Mucosa of descending colon (tissue), 3 donors: ENCODE data around the gene KCNC2. TPM values are rescaled to one million over a fixed set of nuclear protein-coding genes. Genes with fewer than 3 reads are reported as not detected.

Experiments
- ATAC-seq: fragments of 200-7000 bp; cut with Tn5 transposase; one replicate; pipeline ENCODE4 v1.9.1; 2020; ENCODE audit warnings: mild to moderate bottlenecking, moderate library complexity
- DNase-seq, 3 donors: peaks; one replicate each; pipeline ENCODE4 v3.0.0-alpha.2; 2020
- H3K36me3 ChIP-seq: fragments of 200-600 bp; one replicate; pipeline ENCODE4 v1.8.0; 2021; ENCODE audit warnings: low read depth, mild to moderate bottlenecking
- H3K4me1 ChIP-seq: fragments of 200-600 bp; one replicate; pipeline ENCODE4 v1.8.0; 2021; ENCODE audit warnings: low read depth, mild to moderate bottlenecking
- H3K4me3 ChIP-seq: fragments of 200-600 bp; one replicate; pipeline ENCODE4 v1.8.0; 2021; ENCODE audit warnings: mild to moderate bottlenecking
- H3K9me3 ChIP-seq: fragments of 200-600 bp; one replicate; pipeline ENCODE4 v1.8.0; 2021; ENCODE audit warnings: mild to moderate bottlenecking
- intact Hi-C, 2 donors: fragments of 100-400 bp; cut with DNase I in 1 of 2; cut with micrococcal nuclease in 1 of 2; formaldehyde crosslinking; loops; one replicate each; pipeline versions ENCODE4 v1.11.0 to v1.11.1; 2022; cut with DNase I, micrococcal nuclease
- total RNA-seq, 3 donors: library from RNA; stranded (reverse); fragmentation: NEBNext Ultra II Directional in 2 of 3; extraction: Animal tissue kit (Norgen Biotek cat#: 25700) in 2 of 3; gene quantifications; one replicate each; pipeline versions ENCODE4 v1.2.1 to v1.2.4, GENCODE V29; 2021 to 2023
- TF ChIP-seq, protein P1 (sequence below): fragments of 200-600 bp; IDR thresholded peaks from one replicate; pipeline ENCODE4 v1.8.0; 2022; ENCODE audit warnings: antibody characterized with exemption, mild to moderate bottlenecking
- donor health status: DM: no; HTN: no; CAD: no; lungs with moderate emphysema.
- donor health status: DM: no; HTN: no; CAD: no.
- donor health status: DM: no; HTN: yes; CAD: no.

Gene KCNC2
- total RNA-seq, 3 donors from 2014 or later: 0.44 TPM; not detected in 2

- no peak overlapping the region for H3K4me3 ChIP-seq
- no peaks in the 10 kb centered on the region for H3K4me1 ChIP-seq
- no peaks in the 10 kb centered on the region for H3K36me3 ChIP-seq
- intact Hi-C loops: no loop called here
- no peaks in the 10 kb centered on the region for H3K9me3 ChIP-seq
- DNase-seq (no peak), ATAC-seq (no peak)
- TF ChIP-seq, protein P1, sequence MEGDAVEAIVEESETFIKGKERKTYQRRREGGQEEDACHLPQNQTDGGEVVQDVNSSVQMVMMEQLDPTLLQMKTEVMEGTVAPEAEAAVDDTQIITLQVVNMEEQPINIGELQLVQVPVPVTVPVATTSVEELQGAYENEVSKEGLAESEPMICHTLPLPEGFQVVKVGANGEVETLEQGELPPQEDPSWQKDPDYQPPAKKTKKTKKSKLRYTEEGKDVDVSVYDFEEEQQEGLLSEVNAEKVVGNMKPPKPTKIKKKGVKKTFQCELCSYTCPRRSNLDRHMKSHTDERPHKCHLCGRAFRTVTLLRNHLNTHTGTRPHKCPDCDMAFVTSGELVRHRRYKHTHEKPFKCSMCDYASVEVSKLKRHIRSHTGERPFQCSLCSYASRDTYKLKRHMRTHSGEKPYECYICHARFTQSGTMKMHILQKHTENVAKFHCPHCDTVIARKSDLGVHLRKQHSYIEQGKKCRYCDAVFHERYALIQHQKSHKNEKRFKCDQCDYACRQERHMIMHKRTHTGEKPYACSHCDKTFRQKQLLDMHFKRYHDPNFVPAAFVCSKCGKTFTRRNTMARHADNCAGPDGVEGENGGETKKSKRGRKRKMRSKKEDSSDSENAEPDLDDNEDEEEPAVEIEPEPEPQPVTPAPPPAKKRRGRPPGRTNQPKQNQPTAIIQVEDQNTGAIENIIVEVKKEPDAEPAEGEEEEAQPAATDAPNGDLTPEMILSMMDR: no peak
These were observed 25.1 kb downstream of the KCNC2 start for GRCh38 chr12:75184516-75184915.

- no peak for DNase-seq
- intact Hi-C loops: no loop called here
- H3K4me1 ChIP-seq: no peaks in the 10 kb centered on the region
- H3K36me3 ChIP-seq: no peaks in the 10 kb centered on the region
- ATAC-seq: no peak
- no peaks in the 10 kb centered on the region for H3K9me3 ChIP-seq
- H3K4me3 ChIP-seq: no peak overlapping the region
- TF ChIP-seq, protein P1: no peak
These were observed 25.7 kb downstream of the KCNC2 start for GRCh38 chr12:75183967-75184366.

DNA sequence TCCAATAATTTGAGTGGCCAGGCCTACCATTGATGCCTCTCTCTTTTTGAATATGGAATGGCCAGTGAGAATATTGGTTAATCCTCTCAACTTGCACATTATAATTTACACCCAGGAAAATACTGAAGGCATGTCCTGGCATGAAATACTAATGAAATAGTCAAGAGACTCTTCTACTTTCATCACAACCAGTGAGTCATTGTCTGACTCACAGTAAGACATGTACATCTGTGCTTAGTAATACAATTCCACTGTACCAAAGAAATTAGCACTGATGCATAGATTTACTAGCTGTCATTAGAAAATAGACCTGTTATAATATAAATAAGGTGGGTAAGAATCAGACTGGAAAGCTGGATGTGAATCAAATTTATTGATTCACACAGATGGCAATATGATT, 31.6 kb downstream of the KCNC2 start:
- no peak for DNase-seq
- intact Hi-C loops: no loop called here

GRCh38 chr12:75172611-75173010, 37.0 kb downstream of the KCNC2 start:
- Histone ChIP-seq H3K9me3 (no peaks in the 10 kb centered on the region), H3K36me3 (no peaks in the 10 kb centered on the region), H3K4me1 (no peaks in the 10 kb centered on the region), H3K4me3 (no peak overlapping the region)
- TF ChIP-seq, protein P1: no peak
- ATAC-seq: no peak
- intact Hi-C loops: no loop called here
- DNase-seq: no peak

More for the DNA sequence above, 31.6 kb downstream of the KCNC2 start:
- H3K4me1 ChIP-seq: no peaks in the 10 kb centered on the region
- no peaks in the 10 kb centered on the region for H3K9me3 ChIP-seq
- ATAC-seq: no peak
- no peak overlapping the region for H3K4me3 ChIP-seq
- TF ChIP-seq, protein P1: no peak
- H3K36me3 ChIP-seq: no peaks in the 10 kb centered on the region

DNA sequence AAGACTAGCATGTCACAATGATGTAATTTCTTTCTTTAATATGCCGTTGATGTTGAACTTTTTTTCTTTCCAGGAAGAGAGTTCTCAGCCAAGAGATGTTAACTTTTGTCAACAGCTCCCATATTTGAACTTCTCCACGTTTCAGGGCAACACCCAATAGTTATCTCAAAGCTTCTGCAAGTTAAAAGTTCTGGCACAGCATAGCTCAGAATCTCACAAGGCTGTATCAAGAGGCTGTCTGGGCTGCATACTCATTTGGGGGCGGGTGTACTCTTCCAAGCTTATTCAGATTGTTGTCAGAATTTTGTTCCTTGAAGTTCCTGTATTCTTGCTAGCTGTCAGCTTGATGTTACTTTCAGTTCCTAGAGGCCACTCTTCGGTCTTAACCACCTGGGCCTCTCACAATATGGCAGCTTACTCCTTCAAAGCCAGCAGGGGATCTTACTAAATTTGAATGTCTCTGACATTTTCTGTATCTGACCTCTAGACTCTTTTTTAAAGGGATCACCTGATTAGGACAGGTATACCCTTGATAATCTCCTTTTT, 38.9 kb downstream of the KCNC2 start:
- H3K36me3 ChIP-seq: no peaks in the 10 kb centered on the region
- peak in 1 of 3 donors; percentile 1 for DNase-seq
- H3K9me3 ChIP-seq: no peaks in the 10 kb centered on the region
- ATAC-seq: no peak
- no peaks in the 10 kb centered on the region for H3K4me1 ChIP-seq
- TF ChIP-seq, protein P1: no peak
- H3K4me3 ChIP-seq: no peak overlapping the region
- intact Hi-C loops: no loop called here

DNA sequence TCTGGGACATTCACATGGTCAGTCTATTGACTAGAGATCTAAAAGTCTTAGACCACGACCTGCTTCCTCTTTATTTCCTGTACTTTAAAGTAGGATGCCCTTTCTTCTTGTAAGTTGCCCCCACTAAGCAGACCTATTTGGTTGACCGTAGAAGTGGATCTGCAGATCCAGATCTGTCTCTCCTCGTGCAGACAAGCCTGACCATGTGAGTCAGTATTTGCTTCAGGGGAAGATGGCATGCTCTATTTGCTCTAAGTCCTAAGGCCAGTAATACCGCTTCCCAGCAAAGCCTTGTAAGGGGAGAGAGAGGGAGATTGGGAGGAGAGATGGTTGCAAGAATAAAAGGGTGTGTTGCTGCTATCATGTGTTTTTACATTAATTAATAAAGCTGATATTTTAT, 46.8 kb downstream of the KCNC2 start:
- no peak overlapping the region for H3K4me3 ChIP-seq
- ATAC-seq (no peak), DNase-seq (no peak)
- TF ChIP-seq, protein P1: no peak
- no peaks in the 10 kb centered on the region for H3K36me3 ChIP-seq
- H3K9me3 ChIP-seq: no peaks in the 10 kb centered on the region
- intact Hi-C loops: no loop called here
- H3K4me1 ChIP-seq: no peaks in the 10 kb centered on the region
